Suprapubic skin (tissue), 4 donors: ENCODE data around the gene ATXN2L. TPM values are rescaled to one million over a fixed set of nuclear protein-coding genes. Genes with fewer than 3 reads are reported as not detected.
"Not testable (repeated sequence)": the region's sequence is repeated elsewhere in the genome, so short reads cannot be mapped to it uniquely, and the experiment has no call there.

ENCODE experiments used
- DNase-seq, 2 donors: peaks; one replicate each; pipeline ENCODE4 v3.0.0-alpha.2; 2019; ENCODE audit warnings: low spot score in 2 of 2
- H3K27ac ChIP-seq: fragments of 200-600 bp; sonication (generic); one replicate; pipeline ENCODE4 v1.5.1; 2019
- H3K27me3 ChIP-seq: fragments of 200-600 bp; sonication (generic); one replicate; pipeline ENCODE4 v1.5.1; 2019
- H3K36me3 ChIP-seq: fragments of 200-600 bp; sonication (generic); one replicate; pipeline ENCODE4 v1.5.1; 2019
- H3K4me1 ChIP-seq: fragments of 200-600 bp; sonication (generic); one replicate; pipeline ENCODE4 v1.5.1; 2019
- H3K4me3 ChIP-seq: fragments of 200-600 bp; sonication (generic); one replicate; pipeline ENCODE4 v1.5.1; 2019; ENCODE audit warnings: mild to moderate bottlenecking
- H3K9me3 ChIP-seq: fragments of 200-600 bp; sonication (generic); one replicate; pipeline ENCODE4 v1.5.1; 2019
- CTCF ChIP-seq, 2 donors: fragments of 200-600 bp in 1 of 2; fragments of 450-650 bp in 1 of 2; sonication (generic) in 1 of 2; IDR thresholded peaks; one replicate each; pipeline ENCODE4 v1.5.1; 2016 to 2019; ENCODE audit warnings: antibody characterized with exemption in 2 of 2, mild to moderate bottlenecking in 1 of 2, moderate library complexity in 1 of 2
- EP300 ChIP-seq: sonication (generic); formaldehyde crosslinking; IDR thresholded peaks from one replicate; pipeline ENCODE4 v1.6.1; 2017; ENCODE audit warnings: antibody characterized with exemption
- POLR2A ChIP-seq, 2 donors: fragments of 450-650 bp; IDR thresholded peaks; one replicate each; pipeline ENCODE4 v1.6.1; 2017; ENCODE audit warnings: antibody characterized with exemption in 2 of 2, mild to moderate bottlenecking in 2 of 2, moderate library complexity in 2 of 2
- POLR2AphosphoS5 ChIP-seq, 3 donors: sonication (generic); formaldehyde crosslinking; IDR thresholded peaks; one replicate each; pipeline ENCODE4 v1.6.1; 2017; ENCODE audit warnings: antibody characterized with exemption in 3 of 3
- WGBS: methylation state at CpG from one replicate; pipeline ENCODE4 v1.1.5; 2018; 5-methylcytosine and 5-hydroxymethylcytosine counted together
- total RNA-seq, 4 donors: library from RNA; depleted of rRNA; stranded (reverse); fragments of >200 nt; gene quantifications; one replicate each; pipeline ENCODE4 v1.1.0, GENCODE V29; 2016

ATXN2L gene
- total RNA-seq, 4 donors from 2014 or later, result 88.5 to 236 (median 148) TPM

GRCh38 chr16:28867241-28867640 lies 44.4 kb downstream of the ATXN2L start:
- Histone ChIP-seq H3K27ac (no peak overlapping the region), H3K36me3 (peaks cover 61% of the 10 kb centered on the region), H3K9me3 (no peaks in the 10 kb centered on the region), H3K4me3 (no peak overlapping the region), H3K4me1 (peaks cover 29% of the 10 kb centered on the region), H3K27me3 (no peaks in the 10 kb centered on the region)
- 88% methylated on average over 13 of the region's 13 CpGs for WGBS
- DNase-seq, result no peak
- TF ChIP-seq POLR2A (IDR thresholded peaks at IDR 0.05), result no peak
- no peak for TF ChIP-seq EP300

- H3K4me3 ChIP-seq, result not testable (repeated sequence)
- H3K36me3 ChIP-seq, result peaks cover 65% of the 10 kb centered on the region
Measured at GRCh38 chr16:28867646-28868045, 44.8 kb downstream of the ATXN2L start.

GRCh38 chr16:28869201-28869600 lies 46.4 kb downstream of the ATXN2L start:
- peaks cover 79% of the 10 kb centered on the region for H3K36me3 ChIP-seq

More at GRCh38 chr16:28867646-28868045, 44.8 kb downstream of the ATXN2L start:
- H3K27me3 ChIP-seq, DNase-seq, H3K27ac ChIP-seq, H3K9me3 ChIP-seq: not testable (repeated sequence)
- WGBS, result 94% methylated on average over 9 of the region's 9 CpGs
- H3K4me1 ChIP-seq, result peaks cover 25% of the 10 kb centered on the region

GRCh38 chr16:28872952-28873351 lies 50.2 kb downstream of the ATXN2L start:
- no peak overlapping the region for H3K27ac ChIP-seq
- H3K36me3 ChIP-seq, result peaks cover 64% of the 10 kb centered on the region
- no peaks in the 10 kb centered on the region for H3K27me3 ChIP-seq
- no peak for TF ChIP-seq EP300
- no peak for TF ChIP-seq POLR2A (IDR thresholded peaks at IDR 0.05)
- no peak for TF ChIP-seq CTCF (IDR thresholded peaks at IDR 0.05)
- no peak for TF ChIP-seq POLR2AphosphoS5 (IDR thresholded peaks at IDR 0.05)
- 89% methylated on average over 13 of the region's 15 CpGs for WGBS
- no peaks in the 10 kb centered on the region for H3K9me3 ChIP-seq
- no peak overlapping the region for H3K4me3 ChIP-seq
- no peak for DNase-seq
- no peaks in the 10 kb centered on the region for H3K4me1 ChIP-seq

More at GRCh38 chr16:28869201-28869600, 46.4 kb downstream of the ATXN2L start:
- Histone ChIP-seq H3K9me3 (no peaks in the 10 kb centered on the region), H3K4me3 (no peak overlapping the region), H3K27me3 (no peaks in the 10 kb centered on the region), H3K27ac (no peak overlapping the region), H3K4me1 (peaks cover 18% of the 10 kb centered on the region)
- WGBS, result 96% methylated on average over 6 of the region's 11 CpGs
- TF ChIP-seq EP300 (no peak), POLR2AphosphoS5 (IDR thresholded peaks at IDR 0.05) (no peak), CTCF (IDR thresholded peaks at IDR 0.05) (no peak), POLR2A (IDR thresholded peaks at IDR 0.05) (no peak)
- DNase-seq, result no peak

GRCh38 chr16:28873543-28874201 lies 50.9 kb downstream of the ATXN2L start:
- DNase-seq, result no peak
- Histone ChIP-seq H3K27me3 (no peaks in the 10 kb centered on the region), H3K4me3 (no peak overlapping the region), H3K4me1 (peaks cover under 1% of the 10 kb centered on the region), H3K27ac (no peak overlapping the region), H3K9me3 (no peaks in the 10 kb centered on the region), H3K36me3 (peaks cover 57% of the 10 kb centered on the region)
- peak in 1 of 2 donors; percentile 72 for TF ChIP-seq CTCF (IDR thresholded peaks at IDR 0.05)
- TF ChIP-seq POLR2A (IDR thresholded peaks at IDR 0.05), result no peak
- TF ChIP-seq POLR2AphosphoS5 (IDR thresholded peaks at IDR 0.05), result no peak
- TF ChIP-seq EP300, result no peak
- 83% methylated on average over 18 of the region's 18 CpGs for WGBS

GRCh38 chr16:28874406-28874805 lies 51.6 kb downstream of the ATXN2L start:
- Histone ChIP-seq H3K4me1 (peaks cover 8% of the 10 kb centered on the region), H3K4me3 (no peak overlapping the region), H3K27me3 (no peaks in the 10 kb centered on the region), H3K36me3 (peaks cover 50% of the 10 kb centered on the region), H3K27ac (no peak overlapping the region), H3K9me3 (no peaks in the 10 kb centered on the region)
- DNase-seq, result no peak
- 97% methylated on average over 4 of the region's 6 CpGs for WGBS
- no peak for TF ChIP-seq POLR2A (IDR thresholded peaks at IDR 0.05)
- no peak for TF ChIP-seq CTCF (IDR thresholded peaks at IDR 0.05)
- TF ChIP-seq POLR2AphosphoS5 (IDR thresholded peaks at IDR 0.05), result no peak
- no peak for TF ChIP-seq EP300
